DMS79 treated with DMSO at 0.1 percent for 48 hours (cell line): ENCODE results near the gene IKBKE.
A peak's percentile ranks its signal among the peaks of the same experiment; 100 is the strongest.

ENCODE experiments used
- DNase-seq: peaks from one replicate; lab custom pipeline; 2025; lab: John Stamatoyannopoulos, UW

The IKBKE gene

DNA sequence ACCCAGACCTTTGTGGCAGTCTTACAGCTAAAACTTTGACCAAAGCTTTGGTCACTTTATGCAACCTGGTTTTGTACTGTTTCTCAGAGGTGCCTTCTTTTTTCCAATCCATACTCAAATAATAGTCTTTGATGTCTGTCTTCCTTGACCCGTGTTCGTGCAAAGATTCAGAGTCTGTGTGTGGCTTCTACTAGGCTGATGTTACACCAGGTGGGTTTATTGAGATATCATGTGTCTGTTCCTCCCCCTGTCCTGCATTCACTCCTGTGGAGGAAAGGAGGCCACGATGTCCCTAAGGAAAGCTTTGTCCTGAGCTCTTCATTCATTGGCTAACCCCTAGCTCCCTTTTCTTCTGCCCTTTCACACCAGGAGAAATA lies 15.0 kb upstream of the IKBKE start:
- no peak for DNase-seq

GRCh38 chr1:206455666-206456344 lies 14.5 kb upstream of the IKBKE start:
- peak; percentile 91 for DNase-seq

DNA sequence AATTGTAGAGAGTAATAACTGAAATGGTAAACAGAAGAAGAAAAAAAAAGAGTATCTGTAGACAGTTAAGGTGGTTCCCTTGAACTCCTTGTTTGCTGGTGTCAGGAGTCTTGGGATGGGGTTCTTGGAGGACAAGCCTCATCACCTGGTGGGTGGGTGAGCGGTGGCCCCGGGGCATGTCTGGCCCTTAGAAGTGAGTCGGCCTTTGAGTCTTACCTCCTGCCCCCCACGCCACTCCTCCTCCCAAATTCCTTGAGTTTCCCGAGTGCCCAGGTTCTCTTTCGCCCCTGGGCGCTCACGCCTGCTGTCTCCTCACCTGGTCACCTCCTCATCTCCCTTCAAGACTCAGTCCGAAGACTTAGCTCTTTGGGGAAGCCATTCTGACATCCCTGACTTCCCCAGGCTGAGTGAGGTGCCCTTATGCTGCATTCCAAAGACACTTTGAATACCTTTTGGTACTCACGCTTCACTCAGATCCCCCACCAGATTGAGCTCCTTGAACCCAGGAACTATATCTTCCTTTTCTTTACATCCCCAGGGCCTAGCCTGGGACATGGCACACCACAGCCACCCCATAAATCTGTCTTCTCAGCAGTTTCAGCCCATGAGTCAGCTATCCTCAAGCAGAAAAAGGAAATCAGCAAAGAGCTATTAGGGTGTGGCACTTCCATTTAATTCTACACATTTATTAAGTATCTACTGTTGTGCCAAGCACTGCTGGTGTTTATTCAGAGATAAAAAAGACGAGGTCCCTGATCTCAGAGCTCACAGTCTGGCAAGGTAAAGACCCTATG lies 13.5 kb upstream of the IKBKE start:
- DNase-seq = no peak

- DNase-seq = no peak
Measured at GRCh38 chr1:206457408-206458120, 12.7 kb upstream of the IKBKE start.

- DNase-seq = no peak
Measured at GRCh38 chr1:206459703-206460102, 10.6 kb upstream of the IKBKE start.

GRCh38 chr1:206460836-206461426 lies 9.3 kb upstream of the IKBKE start:
- DNase-seq = no peak

DNA sequence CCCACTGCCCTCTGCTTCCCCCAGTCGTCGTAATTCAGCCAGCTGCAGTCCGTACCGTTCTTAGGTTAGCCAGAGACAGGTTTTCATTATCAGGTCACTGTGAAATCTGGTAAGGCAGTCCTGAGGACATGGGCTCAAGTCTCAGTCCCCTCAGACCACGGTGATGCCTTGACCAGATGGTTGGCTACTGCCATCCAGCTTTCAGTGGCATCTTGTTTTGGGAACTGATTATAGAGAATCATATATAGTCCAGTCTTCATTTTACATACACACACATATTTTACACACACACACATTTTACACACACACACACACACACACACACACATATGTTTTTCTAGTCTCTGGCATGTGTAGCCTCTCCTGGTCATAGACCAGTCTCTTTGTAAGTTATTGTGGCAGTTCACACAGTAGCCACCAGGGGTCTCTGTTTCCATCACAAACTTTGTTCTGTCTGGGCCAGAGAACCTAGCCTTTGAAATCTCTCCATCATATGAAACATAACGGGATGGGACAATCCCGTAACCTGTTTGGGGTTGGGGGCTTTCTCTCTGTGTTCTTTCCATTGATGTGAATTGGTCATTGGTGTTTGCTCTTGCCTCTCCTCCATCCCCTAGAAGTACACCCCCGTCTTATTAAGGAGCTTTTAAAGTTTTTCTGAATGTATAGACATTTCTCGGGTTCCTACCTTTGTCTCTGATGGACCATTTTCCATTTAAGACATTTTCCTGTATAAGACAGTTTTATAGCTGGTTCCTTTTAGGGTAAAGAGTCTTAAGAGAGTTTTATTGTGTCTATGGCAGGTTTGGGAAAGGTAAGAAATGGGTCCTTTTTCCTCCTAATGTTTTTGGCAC lies 8.4 kb upstream of the IKBKE start:
- peak; percentile 48 for DNase-seq

- no peak for DNase-seq
Measured at GRCh38 chr1:206463137-206463536, 7.1 kb upstream of the IKBKE start.

GRCh38 chr1:206463911-206464310 lies 6.4 kb upstream of the IKBKE start:
- DNase-seq = no peak

DNA sequence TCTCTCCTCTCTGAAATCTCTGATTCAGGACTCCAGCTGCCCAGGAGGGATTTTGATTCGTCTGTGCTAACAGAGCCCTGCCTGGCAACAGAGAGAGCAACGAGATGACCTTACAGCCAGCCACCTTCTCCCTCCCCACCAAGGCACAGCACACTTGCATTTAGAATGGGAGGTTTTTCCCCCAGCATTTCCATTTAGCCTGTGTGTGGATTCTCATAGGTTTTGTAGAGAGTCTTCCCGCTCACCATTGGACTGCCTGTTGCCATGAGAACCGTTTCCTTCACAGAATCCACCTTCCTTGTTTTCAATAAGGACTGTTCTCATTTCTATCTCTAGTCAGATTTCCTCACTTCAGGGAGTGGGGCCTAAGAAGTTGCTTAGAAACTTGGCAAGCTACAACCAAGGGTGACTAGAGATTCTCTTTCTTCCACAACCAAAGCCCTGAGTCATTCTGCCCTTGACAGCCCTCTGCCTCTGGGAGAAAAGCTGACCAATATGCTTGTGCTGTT lies 5.8 kb upstream of the IKBKE start:
- no peak for DNase-seq

DNA sequence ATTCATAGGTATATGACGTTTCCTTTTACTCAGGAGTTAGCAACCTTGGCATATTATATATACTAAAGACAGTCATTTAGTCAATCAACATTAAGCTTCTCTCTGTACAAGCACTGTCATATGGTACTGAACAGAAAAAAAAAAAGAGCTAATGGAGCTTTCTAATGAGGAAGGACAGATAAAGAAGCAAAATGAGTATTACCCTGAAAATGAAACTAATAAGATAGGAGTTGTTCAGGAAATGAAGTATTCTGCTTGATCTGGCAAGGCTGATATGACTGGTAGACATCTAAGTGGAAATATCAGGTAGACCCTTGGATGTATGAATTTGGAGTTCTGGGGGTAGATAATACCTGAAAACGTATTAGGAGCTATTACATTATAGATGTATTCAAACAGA lies 4.3 kb upstream of the IKBKE start:
- no peak for DNase-seq

DNA sequence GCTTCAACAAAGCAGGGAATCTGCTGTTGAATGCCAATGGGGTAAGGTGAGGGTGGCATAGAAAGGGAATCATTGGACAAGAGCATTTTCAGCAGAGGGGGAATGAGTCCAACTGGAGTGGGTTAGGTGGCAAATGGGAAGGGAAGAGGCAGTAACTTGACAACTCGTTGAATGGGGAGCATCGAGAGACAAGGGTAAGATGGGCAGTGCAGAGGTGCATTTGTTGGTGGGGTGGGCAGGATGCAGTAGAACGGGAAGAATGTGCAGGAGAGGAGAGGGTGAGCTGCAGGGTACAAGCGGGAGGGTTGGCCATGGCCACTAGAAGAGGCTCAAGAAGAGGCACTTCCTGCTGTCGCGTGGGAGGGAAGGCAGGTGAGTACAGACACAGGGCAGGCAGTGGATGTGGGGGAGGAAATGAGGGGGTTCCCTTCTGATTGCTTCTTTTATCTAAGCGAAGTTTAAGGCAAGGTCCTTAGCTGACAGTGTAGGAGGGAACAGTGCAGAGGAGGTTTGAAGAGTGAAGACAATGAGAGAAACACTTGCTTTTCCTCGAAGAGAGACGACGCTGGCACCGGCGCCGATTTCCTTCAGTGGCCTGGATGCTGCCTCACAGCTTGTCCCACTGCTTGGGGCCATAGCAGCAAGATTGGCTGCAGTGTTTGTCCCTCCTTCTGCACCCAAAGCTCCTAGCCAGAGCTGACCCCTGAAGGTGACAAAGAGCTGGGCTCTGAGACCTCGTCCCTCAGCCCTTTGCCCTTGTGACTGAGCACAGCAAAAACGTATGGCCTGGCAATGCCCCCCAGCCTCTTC lies 3.2 kb upstream of the IKBKE start:
- DNase-seq = no peak

- peak; percentile 93 for DNase-seq
Measured at GRCh38 chr1:206467915-206468314, 2.4 kb upstream of the IKBKE start.

DNA sequence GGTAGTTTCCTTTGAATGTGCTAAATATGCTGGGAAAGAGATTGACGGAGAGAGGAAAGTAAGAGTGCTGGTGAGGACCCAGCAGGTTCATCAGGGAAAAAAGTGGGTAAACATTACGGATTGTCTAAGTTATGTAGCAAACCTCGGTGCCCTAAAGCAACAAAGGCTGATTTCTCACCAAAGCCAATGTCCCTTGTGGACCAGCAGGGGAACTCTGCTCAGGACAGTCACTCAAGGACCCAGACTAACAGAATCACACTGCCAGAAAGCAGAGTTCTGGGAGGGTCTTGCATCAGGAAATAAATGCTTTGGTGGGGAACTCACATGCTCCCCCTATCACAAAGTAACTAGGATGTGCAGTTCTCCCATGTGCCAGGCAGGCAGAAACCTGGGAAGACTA lies 1.7 kb upstream of the IKBKE start:
- no peak for DNase-seq

DNA sequence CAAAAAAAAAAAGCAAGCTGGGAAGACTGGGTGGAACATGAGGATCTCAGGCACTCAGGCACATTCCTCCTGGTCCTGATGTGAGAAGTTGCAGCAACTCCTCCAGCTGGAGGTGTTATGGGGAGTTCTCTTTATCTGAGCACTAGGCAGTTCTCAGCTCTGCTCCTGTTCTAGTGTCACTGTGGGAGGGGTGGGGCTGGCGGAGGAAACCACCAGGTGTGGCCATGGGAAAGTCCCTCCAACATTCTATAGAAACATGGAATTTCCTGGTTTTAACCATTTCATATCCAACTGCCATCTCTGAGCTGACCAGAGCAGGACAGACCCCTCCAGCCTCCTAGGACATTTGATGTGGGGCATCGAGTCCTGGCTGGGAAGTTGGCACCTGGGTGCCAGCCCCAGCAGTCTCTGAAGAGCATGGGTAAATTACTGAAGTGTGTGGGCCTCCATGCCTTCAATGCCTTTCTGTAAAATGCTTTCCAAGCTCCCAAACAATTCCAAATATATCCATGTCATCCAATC lies 804 bp upstream of the IKBKE start:
- no peak for DNase-seq

- peak; percentile 44 for DNase-seq
Measured at GRCh38 chr1:206470692-206471414, 577 bp downstream of the IKBKE start.

DNA sequence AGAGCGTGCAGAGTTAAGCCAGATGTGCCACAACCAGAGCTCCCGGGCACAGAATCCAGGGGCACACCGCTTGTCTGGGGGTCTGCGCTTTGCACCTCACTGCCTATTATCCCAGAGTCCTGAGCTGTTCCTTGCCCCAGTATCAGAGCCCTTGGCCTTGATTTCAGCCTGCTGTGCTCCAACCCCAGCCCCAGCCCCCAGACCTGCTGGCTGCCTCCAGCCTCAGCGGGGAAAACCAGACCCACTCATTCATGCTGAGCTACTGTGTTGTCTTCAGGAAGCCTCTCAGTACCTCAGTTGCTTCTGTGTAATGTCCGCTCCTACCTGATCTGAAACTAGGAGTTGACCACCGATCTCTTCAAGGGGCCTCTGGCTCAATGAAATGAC lies 1.1 kb downstream of the IKBKE start:
- no peak for DNase-seq

- no peak for DNase-seq
Measured at GRCh38 chr1:206472024-206472423, 1.7 kb downstream of the IKBKE start.

DNA sequence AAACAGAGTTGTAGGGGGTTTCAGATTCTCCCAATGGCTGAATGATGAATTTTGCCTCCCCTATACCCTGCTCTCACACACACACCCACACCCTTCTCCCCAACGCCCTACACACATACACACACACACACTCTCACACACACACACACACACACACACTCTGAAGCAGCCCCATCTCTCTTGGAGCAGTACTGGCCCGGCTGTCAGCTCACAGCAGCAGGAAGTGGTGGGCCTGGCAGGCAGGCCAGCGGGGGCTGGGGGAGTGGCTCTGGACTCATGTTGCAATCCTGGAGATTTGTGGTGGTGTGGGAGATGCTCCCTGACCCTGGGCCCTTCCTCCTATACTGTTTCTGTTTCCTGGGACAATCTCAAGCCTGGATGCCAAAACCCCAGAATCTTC lies 2.2 kb downstream of the IKBKE start:
- DNase-seq = no peak

- DNase-seq = no peak
Measured at GRCh38 chr1:206472886-206473285, 2.6 kb downstream of the IKBKE start.
